Measurements from ENCODE around the gene SYPL1. TPM values are rescaled to one million over a fixed set of nuclear protein-coding genes. Genes with fewer than 3 reads are reported as not detected.

SYPL1 gene
- total and polyA plus RNA-seq, 9 of the 15 experiments (the other 6 are each of a cell fraction or from before 2014, with no cell fraction given): 23.8 to 214 (median 70.2) TPM

- Histone ChIP-seq H3K4me3 (no peak overlapping the region), H3K4me1 (replicated peaks in 1 of 2; ENCODE audit: control insufficient read depth in 2 of 2, insufficient read depth in 2 of 2, low read length in 2 of 2) (peaks cover 0 to 4% of the 10 kb centered on the region in 2 experiments; a peak in 2 of 5 replicates), H3K9me3 (replicated peaks; ENCODE audit: control insufficient read depth, insufficient read depth, low read depth, low read length) (no peaks in the 10 kb centered on the region), H3K9me1 (ENCODE audit: control insufficient read depth, insufficient read depth, low read length) (no peaks in the 10 kb centered on the region), H3K79me2 (ENCODE audit: control insufficient read depth, insufficient read depth, low read length) (no peaks in the 10 kb centered on the region), H4K20me1 (replicated peaks; ENCODE audit: control insufficient read depth, insufficient read depth, low read length) (no peaks in the 10 kb centered on the region), H3K9ac (ENCODE audit: insufficient read depth in 1 of 2, low read depth in 2 of 2, low read length in 2 of 2) (no peak overlapping the region), H3K4me2 (ENCODE audit: insufficient read depth, low read length) (no peak overlapping the region), H3K27ac (ENCODE audit: extremely low read depth, low read depth, low read length) (no peak overlapping the region), H2AFZ (ENCODE audit: low read depth, low read length) (no peak overlapping the region), H3K27me3 (ENCODE audit: control insufficient read depth in 2 of 2, insufficient read depth in 2 of 2, low read length in 2 of 2) (peaks cover 38 to 70% of the 10 kb centered on the region in 2 experiments), H3K36me3 (ENCODE audit: control insufficient read depth, insufficient read depth, low read length) (no peaks in the 10 kb centered on the region)
- ATAC-seq (peak; percentile 98), FAIRE-seq (peak; percentile 96), DNase-seq (ENCODE audit: extremely low read depth in 1 of 4, low spot score in 3 of 4) (peak; percentile 82 to 89 (median 84))
- no TSS peak for BruUV-seq (replicated peaks)
- ChIA-PET CTCF (ENCODE audit: low intra/inter-chr PET ratio) (interaction anchor here (0.8 to 4.7 kb wide), 6 partner anchors 16 to 110 kb away, joined by 3 to 125 read pairs (median 6); no protein-coding TSS in a partner anchor), POLR2A (interaction anchor here (1.7 kb wide), 1 partner anchor 29 kb away, joined by 5 read pairs; no protein-coding TSS in a partner anchor)
- WGBS (ENCODE audit: insufficient coverage, low coverage, missing lambda C conversion rate): 3% methylated on average over 9 of the region's 9 CpGs
- in situ Hi-C loops (cut with MboI) (loop anchor here (5.0 kb wide), 1 partner anchor 96 kb away; no protein-coding TSS in a partner anchor), intact Hi-C loops (cut with micrococcal nuclease) (loop anchor here (1.0 kb wide), 2 partner anchors 97 to 110 kb away; no protein-coding TSS in a partner anchor)
- no peak for TF ChIP-seq MCM3 (IDR thresholded peaks at IDR 0.05)
- no peak for TF ChIP-seq FOXK2 (conservative IDR thresholded peaks at IDR 0.05 in 1 of 2, IDR thresholded peaks at IDR 0.05 in 1 of 2; ENCODE audit: low read depth in 2 of 2)
- no peak for TF ChIP-seq POLR2H (tag; IDR thresholded peaks at IDR 0.05; ENCODE audit: low read depth)
- TF ChIP-seq CREM (IDR thresholded peaks at IDR 0.05; ENCODE audit: low read depth): peak; percentile 53; the same call in 1 of the 2 replicates
- TF ChIP-seq ZNF12 (CRISPR knock-in tag; IDR thresholded peaks at IDR 0.05): peak; percentile 91
- no peak for TF ChIP-seq NELFE (IDR thresholded peaks at IDR 0.05; ENCODE audit: insufficient read depth, insufficient read length)
- no peak for TF ChIP-seq MBD2 (IDR thresholded peaks at IDR 0.05; ENCODE audit: borderline replicate concordance, low read depth)
- peak; percentile 45; the same call in 1 of the 2 replicates for TF ChIP-seq TFAP4 (CRISPR knock-in tag; IDR thresholded peaks at IDR 0.05; ENCODE audit: borderline replicate concordance)
- TF ChIP-seq THRA (IDR thresholded peaks at IDR 0.05): no peak
- no peak for TF ChIP-seq TAF7 (tag; IDR thresholded peaks at IDR 0.05)
- no peak for TF ChIP-seq SAFB (IDR thresholded peaks at IDR 0.05; ENCODE audit: borderline replicate concordance, low read depth, low read length)
- TF ChIP-seq ZMIZ1 (IDR thresholded peaks at IDR 0.05; ENCODE audit: low read depth in 2 of 2, low read length in 2 of 2): peak in 1 of 2 experiments; percentile 40; a peak in 1 of 4 replicates
- no peak for TF ChIP-seq CEBPB (tag; IDR thresholded peaks at IDR 0.05)
- peak; percentile 21; the same call in 1 of the 2 replicates for TF ChIP-seq SP1 (CRISPR knock-in tag; IDR thresholded peaks at IDR 0.05)
- no peak for TF ChIP-seq FOS (IDR thresholded peaks at IDR 0.05; ENCODE audit: extremely low read depth, insufficient read length)
These were observed 55.5 kb downstream of the SYPL1 start for GRCh38 chr7:106056513-106057203.

Data from K562 (cell line).